K562 (cell line): ENCODE data around the gene HCN3. TPM values are rescaled to one million over a fixed set of nuclear protein-coding genes. Genes with fewer than 3 reads are reported as not detected.

Experiments used
- FOXK1 ChIP-seq: sonication (generic); formaldehyde crosslinking; IDR thresholded peaks from 2 replicates; pipeline ENCODE4 v1.8.0; 2022; ENCODE audit warnings: missing genetic modification reagents, mild to moderate bottlenecking, borderline replicate concordance
- HNRNPK ChIP-seq: fragments of 200-400 bp; formaldehyde crosslinking; IDR thresholded peaks from one replicate; pipeline ENCODE4 v1.6.1; 2018; ENCODE audit warnings: mild to moderate bottlenecking, low read depth, low read length; ENCODE audit not compliant: poor library complexity, severe bottlenecking
- ILF3 ChIP-seq: fragments of 450-650 bp; IDR thresholded peaks from 2 replicates; pipeline ENCODE4 v1.6.1; 2018; ENCODE audit warnings: antibody characterized with exemption, mild to moderate bottlenecking, moderate library complexity, borderline replicate concordance
- KAT7 ChIP-seq: sonication (generic); formaldehyde crosslinking; IDR thresholded peaks from 2 replicates; pipeline ENCODE4 v1.8.0; 2022; ENCODE audit warnings: missing genetic modification reagents, mild to moderate bottlenecking, borderline replicate concordance
- MCM5 ChIP-seq: fragments of 450-650 bp; IDR thresholded peaks from 2 replicates; pipeline ENCODE4 v1.6.1; 2016; ENCODE audit warnings: low read depth
- MCM7 ChIP-seq, 2 experiments: fragments of 450-650 bp; IDR thresholded peaks; 2 replicates each; pipeline ENCODE4 v1.6.1; 2016 to 2018
- MYC ChIP-seq, 2 experiments: fragments of 250-450 bp in 1 of 2; sonication (Bioruptor Pico) in 1 of 2; IDR thresholded peaks; 2 replicates each; pipeline versions ENCODE4 v1.5.1 to v1.6.1; 2012 to 2021; ENCODE audit warnings: low read depth in 2 of 2, borderline replicate concordance in 1 of 2, improper control_type of control experiment in 1 of 2, low read length in 1 of 2, mild to moderate bottlenecking in 1 of 2, moderate library complexity in 1 of 2
- PHB ChIP-seq: fragments of 250-450 bp; sonication (Bioruptor Pico); IDR thresholded peaks from 2 replicates; pipeline ENCODE4 v1.5.0; 2021
- ZNF133 ChIP-seq: fragments of 250-450 bp; sonication (Bioruptor Pico); IDR thresholded peaks from 2 replicates; pipeline ENCODE4 v1.4.0; 2020; ENCODE audit warnings: mild to moderate bottlenecking
- ZNF274 ChIP-seq: IDR thresholded peaks from 2 replicates; pipeline ENCODE4 v1.6.1; 2011; ENCODE audit warnings: low read depth, mild to moderate bottlenecking, low read length, moderate library complexity, borderline replicate concordance
- polyA plus RNA-seq, 8 experiments: library from polyadenylated mRNA; depleted of rRNA in 4 of 8; stranded (reverse) in 5 of 8; unstranded in 3 of 8; fragments of >200 nt; fragmentation: Nextera tagmentation in 2 of 8; fragmentation: Illumina TruSeq in 1 of 8; extraction: Ambion mirVana in 2 of 8; extraction: Trizol in 1 of 8; gene quantifications; 2 replicates each; pipeline versions ENCODE4 v1.2.1 to v1.2.3, GENCODE V29; 2011 to 2014; ENCODE audit warnings: inconsistent platforms in 1 of 8, missing spikeins in 1 of 8
- total RNA-seq, 7 experiments: library from RNA; depleted of rRNA in 6 of 7; stranded (reverse); fragments of >200 nt in 6 of 7; fragmentation: Illumina TruSeq in 2 of 7; extraction: Trizol in 2 of 7; gene quantifications; 2 replicates each; pipeline versions ENCODE4 v1.2.1 to v1.2.3, GENCODE V29; 2011 to 2021; ENCODE audit warnings: low replicate concordance in 1 of 7
- TF ChIP-seq, protein P1 (sequence below): fragments of 250-450 bp; sonication (Bioruptor Pico); IDR thresholded peaks from 2 replicates; pipeline ENCODE4 v1.5.0; 2021
- TF ChIP-seq, protein P2 (sequence below): fragments of 250-450 bp; sonication (Bioruptor Pico); IDR thresholded peaks from 2 replicates; pipeline ENCODE4 v1.6.1; 2021; ENCODE audit warnings: mild to moderate bottlenecking
- TF ChIP-seq, protein P3 (sequence below): fragments of 450-650 bp; IDR thresholded peaks from 2 replicates; pipeline ENCODE4 v1.6.1; 2017; ENCODE audit warnings: antibody characterized with exemption, mild to moderate bottlenecking
- TF ChIP-seq, protein P4 (sequence below): fragments of 450-650 bp; formaldehyde crosslinking; IDR thresholded peaks from 2 replicates; pipeline ENCODE4 v1.4.0; 2022; ENCODE audit warnings: missing genetic modification characterization
- TF ChIP-seq, protein P5 (sequence below): fragments of 250-450 bp; sonication (Bioruptor Pico); IDR thresholded peaks from 2 replicates; pipeline ENCODE4 v1.5.0; 2020; ENCODE audit warnings: mild to moderate bottlenecking
- TF ChIP-seq, protein P6 (sequence below): fragments of 450-650 bp; formaldehyde crosslinking; IDR thresholded peaks from 2 replicates; pipeline ENCODE4 v1.4.0; 2022; ENCODE audit warnings: missing genetic modification characterization

Gene HCN3
- total and polyA plus RNA-seq, 9 of the 15 experiments (the other 6 are each of a cell fraction or from before 2014, with no cell fraction given) = 0.91 to 9.7 (median 3.9) TPM

DNA sequence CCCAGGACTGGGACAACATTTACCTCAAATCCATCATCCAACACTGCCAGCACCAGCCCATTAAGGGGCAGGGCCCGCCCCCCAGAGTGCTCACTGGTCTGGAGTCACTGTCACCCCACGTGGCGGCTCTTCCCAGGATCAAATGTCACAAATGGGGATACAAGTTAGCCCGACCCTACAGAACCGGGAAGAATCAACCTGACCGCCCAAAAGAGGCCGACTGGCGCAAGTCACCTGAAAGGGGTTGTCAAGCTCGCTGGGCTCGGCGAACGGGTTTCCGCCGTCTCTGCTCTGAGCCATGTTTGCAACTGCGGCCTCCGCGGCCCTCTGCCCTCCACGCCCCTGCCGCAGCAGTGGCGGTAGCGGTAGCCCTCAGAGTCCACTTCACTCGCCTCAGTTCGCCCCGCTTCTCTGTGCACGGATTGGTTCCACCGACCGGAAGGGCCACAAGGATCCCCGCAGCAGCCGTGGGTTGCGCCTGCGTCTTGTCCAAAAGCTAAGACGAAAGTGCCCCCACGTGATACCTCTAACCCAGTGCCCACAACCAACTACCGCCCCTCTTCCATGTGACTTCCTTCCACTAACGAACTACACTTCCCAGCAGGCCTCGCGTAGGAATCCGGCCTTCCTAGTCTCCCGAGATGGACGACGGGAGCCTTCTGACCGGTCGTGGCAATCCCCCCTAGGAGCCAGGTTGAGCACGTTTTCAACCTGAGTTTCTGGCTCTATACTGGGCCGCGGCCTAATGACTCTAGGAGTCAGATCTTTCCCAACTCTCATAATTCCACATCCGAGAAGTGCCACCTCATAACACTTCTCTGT lies 15.2 kb upstream of the HCN3 start, which contains the start of gene SCAMP3 (continued):
- TF ChIP-seq ZNF133 (no peak), PHB (CRISPR knock-in tag) (peak; percentile 76; the same call in 1 of the 2 replicates), KAT7 (peak; percentile 91; the same call in 1 of the 2 replicates), ILF3 (peak; percentile 68; the same call in 1 of the 2 replicates), HNRNPK (no peak), ZNF274 (no peak), MCM5 (no peak), FOXK1 (CRISPR knock-in tag) (no peak), MCM7 (IDR thresholded peaks at IDR 0.05) (no peak), MYC (IDR thresholded peaks at IDR 0.05; ENCODE audit: low read depth, low read length) (peak; percentile 89), MYC (CRISPR knock-in tag; IDR thresholded peaks at IDR 0.05; ENCODE audit: borderline replicate concordance, low read depth) (peak; percentile 92)
- TF ChIP-seq, protein P1, sequence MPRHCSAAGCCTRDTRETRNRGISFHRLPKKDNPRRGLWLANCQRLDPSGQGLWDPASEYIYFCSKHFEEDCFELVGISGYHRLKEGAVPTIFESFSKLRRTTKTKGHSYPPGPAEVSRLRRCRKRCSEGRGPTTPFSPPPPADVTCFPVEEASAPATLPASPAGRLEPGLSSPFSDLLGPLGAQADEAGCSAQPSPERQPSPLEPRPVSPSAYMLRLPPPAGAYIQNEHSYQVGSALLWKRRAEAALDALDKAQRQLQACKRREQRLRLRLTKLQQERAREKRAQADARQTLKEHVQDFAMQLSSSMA (CRISPR knock-in tag) = peak; percentile 88; the same call in 1 of the 2 replicates
- TF ChIP-seq, protein P2, sequence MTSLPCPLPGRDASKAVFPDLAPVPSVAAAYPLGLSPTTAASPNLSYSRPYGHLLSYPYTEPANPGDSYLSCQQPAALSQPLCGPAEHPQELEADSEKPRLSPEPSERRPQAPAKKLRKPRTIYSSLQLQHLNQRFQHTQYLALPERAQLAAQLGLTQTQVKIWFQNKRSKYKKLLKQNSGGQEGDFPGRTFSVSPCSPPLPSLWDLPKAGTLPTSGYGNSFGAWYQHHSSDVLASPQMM (CRISPR knock-in tag) = 0 out of 2 replicates have a peak, but pooled peaks have one; percentile 37
- TF ChIP-seq, protein P3, sequence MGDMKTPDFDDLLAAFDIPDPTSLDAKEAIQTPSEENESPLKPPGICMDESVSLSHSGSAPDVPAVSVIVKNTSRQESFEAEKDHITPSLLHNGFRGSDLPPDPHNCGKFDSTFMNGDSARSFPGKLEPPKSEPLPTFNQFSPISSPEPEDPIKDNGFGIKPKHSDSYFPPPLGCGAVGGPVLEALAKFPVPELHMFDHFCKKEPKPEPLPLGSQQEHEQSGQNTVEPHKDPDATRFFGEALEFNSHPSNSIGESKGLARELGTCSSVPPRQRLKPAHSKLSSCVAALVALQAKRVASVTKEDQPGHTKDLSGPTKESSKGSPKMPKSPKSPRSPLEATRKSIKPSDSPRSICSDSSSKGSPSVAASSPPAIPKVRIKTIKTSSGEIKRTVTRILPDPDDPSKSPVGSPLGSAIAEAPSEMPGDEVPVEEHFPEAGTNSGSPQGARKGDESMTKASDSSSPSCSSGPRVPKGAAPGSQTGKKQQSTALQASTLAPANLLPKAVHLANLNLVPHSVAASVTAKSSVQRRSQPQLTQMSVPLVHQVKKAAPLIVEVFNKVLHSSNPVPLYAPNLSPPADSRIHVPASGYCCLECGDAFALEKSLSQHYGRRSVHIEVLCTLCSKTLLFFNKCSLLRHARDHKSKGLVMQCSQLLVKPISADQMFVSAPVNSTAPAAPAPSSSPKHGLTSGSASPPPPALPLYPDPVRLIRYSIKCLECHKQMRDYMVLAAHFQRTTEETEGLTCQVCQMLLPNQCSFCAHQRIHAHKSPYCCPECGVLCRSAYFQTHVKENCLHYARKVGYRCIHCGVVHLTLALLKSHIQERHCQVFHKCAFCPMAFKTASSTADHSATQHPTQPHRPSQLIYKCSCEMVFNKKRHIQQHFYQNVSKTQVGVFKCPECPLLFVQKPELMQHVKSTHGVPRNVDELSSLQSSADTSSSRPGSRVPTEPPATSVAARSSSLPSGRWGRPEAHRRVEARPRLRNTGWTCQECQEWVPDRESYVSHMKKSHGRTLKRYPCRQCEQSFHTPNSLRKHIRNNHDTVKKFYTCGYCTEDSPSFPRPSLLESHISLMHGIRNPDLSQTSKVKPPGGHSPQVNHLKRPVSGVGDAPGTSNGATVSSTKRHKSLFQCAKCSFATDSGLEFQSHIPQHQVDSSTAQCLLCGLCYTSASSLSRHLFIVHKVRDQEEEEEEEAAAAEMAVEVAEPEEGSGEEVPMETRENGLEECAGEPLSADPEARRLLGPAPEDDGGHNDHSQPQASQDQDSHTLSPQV = peak; percentile 57; the same call in 1 of the 2 replicates
- TF ChIP-seq, protein P4, sequence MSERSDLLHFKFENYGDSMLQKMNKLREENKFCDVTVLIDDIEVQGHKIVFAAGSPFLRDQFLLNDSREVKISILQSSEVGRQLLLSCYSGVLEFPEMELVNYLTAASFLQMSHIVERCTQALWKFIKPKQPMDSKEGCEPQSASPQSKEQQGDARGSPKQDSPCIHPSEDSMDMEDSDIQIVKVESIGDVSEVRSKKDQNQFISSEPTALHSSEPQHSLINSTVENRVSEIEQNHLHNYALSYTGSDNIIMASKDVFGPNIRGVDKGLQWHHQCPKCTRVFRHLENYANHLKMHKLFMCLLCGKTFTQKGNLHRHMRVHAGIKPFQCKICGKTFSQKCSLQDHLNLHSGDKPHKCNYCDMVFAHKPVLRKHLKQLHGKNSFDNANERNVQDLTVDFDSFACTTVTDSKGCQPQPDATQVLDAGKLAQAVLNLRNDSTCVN (CRISPR knock-in tag) = peak; percentile 78
- TF ChIP-seq, protein P5, sequence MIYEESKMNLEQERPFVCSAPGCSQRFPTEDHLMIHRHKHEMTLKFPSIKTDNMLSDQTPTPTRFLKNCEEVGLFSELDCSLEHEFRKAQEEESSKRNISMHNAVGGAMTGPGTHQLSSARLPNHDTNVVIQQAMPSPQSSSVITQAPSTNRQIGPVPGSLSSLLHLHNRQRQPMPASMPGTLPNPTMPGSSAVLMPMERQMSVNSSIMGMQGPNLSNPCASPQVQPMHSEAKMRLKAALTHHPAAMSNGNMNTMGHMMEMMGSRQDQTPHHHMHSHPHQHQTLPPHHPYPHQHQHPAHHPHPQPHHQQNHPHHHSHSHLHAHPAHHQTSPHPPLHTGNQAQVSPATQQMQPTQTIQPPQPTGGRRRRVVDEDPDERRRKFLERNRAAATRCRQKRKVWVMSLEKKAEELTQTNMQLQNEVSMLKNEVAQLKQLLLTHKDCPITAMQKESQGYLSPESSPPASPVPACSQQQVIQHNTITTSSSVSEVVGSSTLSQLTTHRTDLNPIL (CRISPR knock-in tag) = peak; percentile 71
- TF ChIP-seq, protein P6, sequence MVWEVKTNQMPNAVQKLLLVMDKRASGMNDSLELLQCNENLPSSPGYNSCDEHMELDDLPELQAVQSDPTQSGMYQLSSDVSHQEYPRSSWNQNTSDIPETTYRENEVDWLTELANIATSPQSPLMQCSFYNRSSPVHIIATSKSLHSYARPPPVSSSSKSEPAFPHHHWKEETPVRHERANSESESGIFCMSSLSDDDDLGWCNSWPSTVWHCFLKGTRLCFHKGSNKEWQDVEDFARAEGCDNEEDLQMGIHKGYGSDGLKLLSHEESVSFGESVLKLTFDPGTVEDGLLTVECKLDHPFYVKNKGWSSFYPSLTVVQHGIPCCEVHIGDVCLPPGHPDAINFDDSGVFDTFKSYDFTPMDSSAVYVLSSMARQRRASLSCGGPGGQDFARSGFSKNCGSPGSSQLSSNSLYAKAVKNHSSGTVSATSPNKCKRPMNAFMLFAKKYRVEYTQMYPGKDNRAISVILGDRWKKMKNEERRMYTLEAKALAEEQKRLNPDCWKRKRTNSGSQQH (CRISPR knock-in tag) = peak; percentile 81
